CD4-positive, alpha-beta T cell treated with Interleukin-15 for 1 hour (primary cell): ENCODE measurements around the gene COL5A2.

Experiments
- DNase-seq: peaks from one replicate; pipeline ENCODE4 v3.0.0-alpha.2; 2020

COL5A2 gene

GRCh38 chr2:189096769-189097447 is 82.7 kb downstream of the COL5A2 start:
- no peak for DNase-seq

- DNase-seq = no peak
These were observed 84.5 kb downstream of the COL5A2 start for GRCh38 chr2:189095101-189095500.

- no peak for DNase-seq
These were observed 86.6 kb downstream of the COL5A2 start for GRCh38 chr2:189092936-189093335.

GRCh38 chr2:189091253-189091652 is 88.3 kb downstream of the COL5A2 start:
- no peak for DNase-seq

GRCh38 chr2:189088591-189089205 is 90.9 kb downstream of the COL5A2 start:
- DNase-seq = no peak

- no peak for DNase-seq
These were observed 92.9 kb downstream of the COL5A2 start for GRCh38 chr2:189086710-189087109.

- no peak for DNase-seq
These were observed 93.3 kb downstream of the COL5A2 start for GRCh38 chr2:189086250-189086649.

- no peak for DNase-seq
These were observed 96.0 kb downstream of the COL5A2 start for GRCh38 chr2:189083606-189084005.

- no peak for DNase-seq
These were observed 96.5 kb downstream of the COL5A2 start for GRCh38 chr2:189083106-189083505.

- no peak for DNase-seq
These were observed 97.1 kb downstream of the COL5A2 start for GRCh38 chr2:189082376-189082975.

- no peak for DNase-seq
These were observed 103.0 kb downstream of the COL5A2 start for GRCh38 chr2:189076572-189076971.

GRCh38 chr2:189076120-189076519 is 103.4 kb downstream of the COL5A2 start:
- no peak for DNase-seq

GRCh38 chr2:189074506-189074905 is 105.1 kb downstream of the COL5A2 start:
- DNase-seq = no peak

- DNase-seq = no peak
These were observed 107.5 kb downstream of the COL5A2 start for GRCh38 chr2:189072036-189072435.

GRCh38 chr2:189069855-189070619 is 109.5 kb downstream of the COL5A2 start:
- DNase-seq = no peak

GRCh38 chr2:189066037-189066436 is 113.5 kb downstream of the COL5A2 start:
- DNase-seq = no peak

- no peak for DNase-seq
These were observed 119.4 kb downstream of the COL5A2 start for GRCh38 chr2:189060096-189060642.

GRCh38 chr2:189057316-189057715 is 122.2 kb downstream of the COL5A2 start:
- DNase-seq = no peak

- no peak for DNase-seq
These were observed 123.1 kb downstream of the COL5A2 start for GRCh38 chr2:189056200-189057106.

GRCh38 chr2:189050165-189050712 is 129.3 kb downstream of the COL5A2 start:
- no peak for DNase-seq

GRCh38 chr2:189049709-189050164 is 129.8 kb downstream of the COL5A2 start:
- no peak for DNase-seq

GRCh38 chr2:189048189-189048588 is 131.4 kb downstream of the COL5A2 start:
- DNase-seq = no peak
